ENCODE measurements around the gene ARHGAP9.

DNA sequence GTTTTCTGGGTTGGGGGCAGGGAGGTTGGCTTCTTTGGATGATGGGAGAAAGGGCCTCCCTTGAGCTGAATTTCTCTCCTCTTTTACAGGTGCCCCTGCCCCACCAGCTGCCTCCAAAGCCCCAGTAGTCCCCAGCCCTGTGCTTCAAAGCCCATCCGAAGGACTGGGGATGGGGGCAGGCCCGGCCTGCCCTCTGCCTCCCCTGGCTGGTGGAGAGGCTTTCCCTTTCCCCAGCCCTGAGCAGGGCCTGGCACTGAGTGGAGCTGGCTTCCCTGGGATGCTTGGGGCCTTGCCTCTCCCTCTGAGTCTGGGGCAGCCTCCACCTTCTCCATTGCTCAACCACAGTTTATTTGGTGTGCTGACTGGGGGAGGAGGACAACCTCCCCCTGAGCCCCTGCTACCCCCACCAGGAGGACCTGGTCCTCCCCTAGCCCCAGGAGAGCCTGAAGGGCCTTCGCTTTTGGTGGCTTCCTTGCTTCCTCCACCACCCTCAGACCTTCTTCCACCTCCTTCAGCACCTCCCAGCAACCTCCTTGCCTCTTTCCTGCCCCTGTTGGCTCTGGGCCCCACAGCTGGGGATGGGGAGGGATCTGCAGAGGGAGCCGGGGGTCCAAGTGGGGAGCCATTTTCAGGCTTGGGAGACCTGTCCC is 46.9 kb upstream of the ARHGAP9 start:
- TF ChIP-seq, protein P1, sequence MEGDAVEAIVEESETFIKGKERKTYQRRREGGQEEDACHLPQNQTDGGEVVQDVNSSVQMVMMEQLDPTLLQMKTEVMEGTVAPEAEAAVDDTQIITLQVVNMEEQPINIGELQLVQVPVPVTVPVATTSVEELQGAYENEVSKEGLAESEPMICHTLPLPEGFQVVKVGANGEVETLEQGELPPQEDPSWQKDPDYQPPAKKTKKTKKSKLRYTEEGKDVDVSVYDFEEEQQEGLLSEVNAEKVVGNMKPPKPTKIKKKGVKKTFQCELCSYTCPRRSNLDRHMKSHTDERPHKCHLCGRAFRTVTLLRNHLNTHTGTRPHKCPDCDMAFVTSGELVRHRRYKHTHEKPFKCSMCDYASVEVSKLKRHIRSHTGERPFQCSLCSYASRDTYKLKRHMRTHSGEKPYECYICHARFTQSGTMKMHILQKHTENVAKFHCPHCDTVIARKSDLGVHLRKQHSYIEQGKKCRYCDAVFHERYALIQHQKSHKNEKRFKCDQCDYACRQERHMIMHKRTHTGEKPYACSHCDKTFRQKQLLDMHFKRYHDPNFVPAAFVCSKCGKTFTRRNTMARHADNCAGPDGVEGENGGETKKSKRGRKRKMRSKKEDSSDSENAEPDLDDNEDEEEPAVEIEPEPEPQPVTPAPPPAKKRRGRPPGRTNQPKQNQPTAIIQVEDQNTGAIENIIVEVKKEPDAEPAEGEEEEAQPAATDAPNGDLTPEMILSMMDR (IDR thresholded peaks at IDR 0.05; ENCODE audit: low read depth, low read length, poor library complexity, severe bottlenecking), result no peak
- no peak for TF ChIP-seq EZH2phosphoT487 (IDR thresholded peaks at IDR 0.05; ENCODE audit: borderline replicate concordance, low read length)
